HEK293 (cell line): ENCODE measurements around the gene ITGA8.

Source experiments
- CTCF ChIA-PET: fragments of 350-600 bp; formaldehyde crosslinking; extraction: SDS; loops from one replicate; lab custom pipeline; 2021; ENCODE audit warnings: antibody characterized with exemption; lab: Yijun Ruan, JAX
- POLR2A ChIA-PET: fragments of 300-600 bp; formaldehyde crosslinking; extraction: SDS; loops from one replicate; lab custom pipeline; 2020; ENCODE audit warnings: antibody characterized with exemption, inconsistent platforms; lab: Yijun Ruan, JAX
- H3K27ac ChIP-seq: fragments of 200-500 bp; sonication (Bioruptor generic); 2 replicates; pipeline ENCODE4 v1.5.1; 2014; ENCODE audit warnings: low read depth, low read length, control low read depth, inconsistent platforms; ENCODE audit errors: extremely low read depth
- H3K36me3 ChIP-seq, 2 experiments: fragments of 200-500 bp in 1 of 2; sonication (Bioruptor generic) in 1 of 2; 1 replicate in 1 of 2; 2 replicates in 1 of 2; pipeline ENCODE4 v1.5.1; 2014 to 2017; ENCODE audit warnings: inconsistent platforms in 2 of 2, low read length in 2 of 2; ENCODE audit not compliant: control insufficient read depth in 2 of 2, insufficient read depth in 1 of 2
- H3K4me1 ChIP-seq: fragments of 200-500 bp; sonication (Bioruptor generic); 2 replicates; pipeline ENCODE4 v1.5.1; 2014; ENCODE audit warnings: mild to moderate bottlenecking, low read length, inconsistent platforms; ENCODE audit not compliant: control insufficient read depth, insufficient read depth
- H3K4me3 ChIP-seq: 2 replicates; pipeline ENCODE4 v1.5.1; 2011; ENCODE audit warnings: low read depth, mild to moderate bottlenecking, control low read depth, low read length, moderate library complexity
- H3K9me3 ChIP-seq: fragments of 200-500 bp; sonication (Bioruptor generic); 2 replicates; pipeline ENCODE4 v1.5.1; 2014; ENCODE audit warnings: low read depth, low read length, inconsistent platforms; ENCODE audit not compliant: control insufficient read depth, insufficient read depth
- FEZF1 ChIP-seq: fragments of 450-650 bp; formaldehyde crosslinking; IDR thresholded peaks from 2 replicates; pipeline ENCODE4 v1.5.1; 2016; ENCODE audit warnings: missing biosample characterization, missing genetic modification characterization
- GLI2 ChIP-seq: fragments of 450-650 bp; formaldehyde crosslinking; IDR thresholded peaks from 2 replicates; pipeline ENCODE4; 2017; ENCODE audit warnings: missing biosample characterization, missing genetic modification characterization, low read depth, borderline replicate concordance
- GLIS1 ChIP-seq: fragments of 450-650 bp; formaldehyde crosslinking; IDR thresholded peaks from 2 replicates; pipeline ENCODE4 v1.5.1; 2016; ENCODE audit warnings: missing biosample characterization, missing genetic modification characterization
- INSM2 ChIP-seq: fragments of 450-650 bp; formaldehyde crosslinking; IDR thresholded peaks from 2 replicates; pipeline ENCODE4 v1.5.1; 2016; ENCODE audit warnings: missing biosample characterization, missing genetic modification characterization
- MZF1 ChIP-seq: fragments of 450-650 bp; formaldehyde crosslinking; IDR thresholded peaks from 2 replicates; pipeline ENCODE4 v1.5.1; 2017; ENCODE audit warnings: missing biosample characterization, missing genetic modification characterization, borderline replicate concordance
- OSR2 ChIP-seq: fragments of 450-650 bp; formaldehyde crosslinking; IDR thresholded peaks from 2 replicates; pipeline ENCODE4 v1.5.1; 2016; ENCODE audit warnings: missing biosample characterization, missing genetic modification characterization
- SP7 ChIP-seq: fragments of 450-650 bp; formaldehyde crosslinking; IDR thresholded peaks from 2 replicates; pipeline ENCODE4 v1.5.1; 2016; ENCODE audit warnings: missing biosample characterization, missing genetic modification characterization
- TRIM28 ChIP-seq: IDR thresholded peaks from 2 replicates; pipeline ENCODE4 v1.6.1; 2011; ENCODE audit warnings: low read length, control low read depth, borderline replicate concordance
- ZBTB17 ChIP-seq: fragments of 450-650 bp; formaldehyde crosslinking; IDR thresholded peaks from 2 replicates; pipeline ENCODE4 v1.5.1; 2016; ENCODE audit warnings: missing biosample characterization, missing genetic modification characterization
- ZFP3 ChIP-seq: fragments of 450-650 bp; formaldehyde crosslinking; IDR thresholded peaks from 2 replicates; pipeline ENCODE4 v1.5.1; 2016; ENCODE audit warnings: low read depth, missing biosample characterization, missing genetic modification characterization
- ZFP69B ChIP-seq: fragments of 450-650 bp; formaldehyde crosslinking; IDR thresholded peaks from 2 replicates; pipeline ENCODE4 v1.5.1; 2016; ENCODE audit warnings: missing biosample characterization, missing genetic modification characterization
- ZNF114 ChIP-seq: fragments of 450-650 bp; formaldehyde crosslinking; IDR thresholded peaks from 2 replicates; pipeline ENCODE4 v1.5.0; 2017; ENCODE audit warnings: missing biosample characterization, missing genetic modification characterization
- ZNF174 ChIP-seq: fragments of 450-650 bp; formaldehyde crosslinking; IDR thresholded peaks from 2 replicates; pipeline ENCODE4 v1.5.0; 2017; ENCODE audit warnings: missing biosample characterization, mild to moderate bottlenecking, missing genetic modification characterization
- ZNF18 ChIP-seq: fragments of 450-650 bp; formaldehyde crosslinking; IDR thresholded peaks from 2 replicates; pipeline ENCODE4 v1.5.1; 2016; ENCODE audit warnings: missing biosample characterization, missing genetic modification characterization
- ZNF184 ChIP-seq: fragments of 450-650 bp; IDR thresholded peaks from 2 replicates; pipeline ENCODE4 v1.5.1; 2018; ENCODE audit warnings: missing biosample characterization, mild to moderate bottlenecking, missing genetic modification characterization
- ZNF488 ChIP-seq: fragments of 450-650 bp; formaldehyde crosslinking; IDR thresholded peaks from 2 replicates; pipeline ENCODE4 v1.5.1; 2016; ENCODE audit warnings: missing biosample characterization, missing genetic modification characterization
- ZNF558 ChIP-seq: fragments of 450-650 bp; formaldehyde crosslinking; IDR thresholded peaks from 2 replicates; pipeline ENCODE4 v1.5.1; 2016; ENCODE audit warnings: missing biosample characterization, missing genetic modification characterization
- ZNF580 ChIP-seq: fragments of 450-650 bp; formaldehyde crosslinking; IDR thresholded peaks from 2 replicates; pipeline ENCODE4 v1.5.1; 2016; ENCODE audit warnings: missing biosample characterization, missing genetic modification characterization
- ZNF624 ChIP-seq: fragments of 450-650 bp; formaldehyde crosslinking; IDR thresholded peaks from 2 replicates; pipeline ENCODE4 v1.5.1; 2017; ENCODE audit warnings: missing biosample characterization, missing genetic modification characterization
- ZNF747 ChIP-seq: fragments of 450-650 bp; formaldehyde crosslinking; IDR thresholded peaks from 2 replicates; pipeline ENCODE4 v1.5.1; 2016; ENCODE audit warnings: missing biosample characterization, missing genetic modification characterization
- ZNF830 ChIP-seq: fragments of 450-650 bp; IDR thresholded peaks from 2 replicates; pipeline ENCODE4 v1.5.0; 2018; ENCODE audit warnings: missing biosample characterization, missing genetic modification characterization, low read depth, mild to moderate bottlenecking, moderate library complexity
- ZSCAN30 ChIP-seq: fragments of 450-650 bp; IDR thresholded peaks from 2 replicates; pipeline ENCODE4 v1.5.1; 2018; ENCODE audit warnings: missing biosample characterization, mild to moderate bottlenecking, missing genetic modification characterization, moderate library complexity
- ZXDB ChIP-seq: fragments of 450-650 bp; formaldehyde crosslinking; IDR thresholded peaks from 2 replicates; pipeline ENCODE4 v1.5.1; 2016; ENCODE audit warnings: missing biosample characterization, missing genetic modification characterization
- TF ChIP-seq, protein P1 (sequence below): fragments of 450-650 bp; formaldehyde crosslinking; IDR thresholded peaks from 2 replicates; pipeline ENCODE4 v1.5.1; 2016; ENCODE audit warnings: missing biosample characterization, missing genetic modification characterization
- TF ChIP-seq, protein P2 (sequence below): fragments of 450-650 bp; formaldehyde crosslinking; IDR thresholded peaks from 2 replicates; pipeline ENCODE4 v1.5.1; 2016; ENCODE audit warnings: missing biosample characterization, missing genetic modification characterization
- TF ChIP-seq, protein P3 (sequence below): fragments of 450-650 bp; formaldehyde crosslinking; IDR thresholded peaks from 2 replicates; pipeline ENCODE4 v1.5.1; 2017; ENCODE audit warnings: missing biosample characterization, missing genetic modification characterization

Gene ITGA8

DNA sequence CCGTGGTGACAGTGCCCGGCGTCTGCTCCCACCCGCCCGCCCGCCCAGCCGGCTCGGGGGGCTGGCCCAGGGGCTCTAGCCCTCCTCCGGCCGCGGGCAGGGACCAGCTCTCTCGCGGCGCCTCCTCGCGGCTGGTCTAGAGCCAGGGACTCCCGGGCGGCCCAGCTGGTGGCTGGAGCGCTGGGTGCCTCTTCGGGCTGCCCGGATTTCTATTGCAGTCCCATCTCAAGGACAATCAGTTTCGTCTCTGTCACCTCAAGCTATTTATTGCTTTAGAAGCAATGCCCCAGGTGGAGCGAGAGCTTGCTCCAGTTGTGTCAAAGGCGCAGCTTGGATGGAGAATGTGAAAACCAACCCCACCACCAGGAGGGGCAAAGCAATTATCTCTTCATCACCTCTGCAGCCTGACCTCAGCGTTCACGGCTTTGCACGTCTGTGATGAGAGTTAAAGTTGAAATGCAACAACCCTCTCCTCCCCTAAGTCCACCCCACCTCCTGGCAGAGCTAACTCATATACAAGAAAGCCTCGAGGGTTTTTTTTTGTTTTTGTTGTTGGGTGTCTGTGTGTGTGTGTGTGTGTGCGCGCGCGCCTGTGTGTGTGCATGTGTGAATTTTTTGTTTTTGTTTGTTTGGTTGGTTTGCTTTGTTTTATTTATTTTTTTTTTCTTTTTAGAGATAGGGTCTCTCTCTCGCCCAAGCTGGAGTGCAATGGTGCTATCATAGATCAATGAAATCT is at the start of gene ITGA8:
Gene ITGA8, minus strand, starts transcription at position 24 of the 736 bp plus-strand sequence. CDS start 151 bp downstream, outside the sequence.
- Histone ChIP-seq H3K9me3 (no peaks in the 10 kb centered on the region), H3K4me3 (peak within 1 kb of the TSS; percentile 47), H3K36me3 (no peaks in the 10 kb centered on the region), H3K4me1 (peaks cover 19% of the 10 kb centered on the region), H3K27ac (peak within 1 kb of the TSS; percentile 79; the same call in 1 of the 2 replicates)
- ChIA-PET POLR2A (interaction anchor here (0.7 kb wide), 1 partner anchor 136 kb away, joined by 3 read pairs; no protein-coding TSS in a partner anchor), CTCF (interaction anchor here (0.5 to 13.2 kb wide), 35 partner anchors 8 to 929 kb away, joined by 3 to 178 read pairs (median 4); no protein-coding TSS in a partner anchor)
- TF ChIP-seq INSM2 (tag by site-specific recombination) (no peak), GLI2 (no peak), ZNF488 (tag by site-specific recombination) (no peak), ZNF18 (tag by site-specific recombination) (peak; percentile 57; the same call in 1 of the 2 replicates), OSR2 (tag by site-specific recombination) (no peak), SP7 (0 out of 2 replicates have a peak, but pooled peaks have one; percentile 19), ZNF624 (no peak), MZF1 (tag by site-specific recombination) (no peak), ZBTB17 (tag by site-specific recombination) (peak; percentile 78), ZFP69B (tag by site-specific recombination) (no peak), ZNF114 (tag by site-specific recombination) (no peak), ZFP3 (tag by site-specific recombination) (no peak), ZNF174 (no peak), ZNF184 (tag by site-specific recombination) (no peak), FEZF1 (no peak), TRIM28 (0 out of 2 replicates have a peak, but pooled peaks have one; percentile 32), ZNF558 (tag by site-specific recombination) (no peak), ZXDB (peak; percentile 23; the same call in 1 of the 2 replicates), GLIS1 (tag by site-specific recombination) (peak; percentile 69), ZNF747 (tag by site-specific recombination) (no peak), ZNF580 (tag by site-specific recombination) (no peak; the same call in 1 of the 2 replicates), ZNF830 (tag by site-specific recombination) (no peak), ZSCAN30 (peak; percentile 35; the same call in 1 of the 2 replicates)
- TF ChIP-seq, protein P1, sequence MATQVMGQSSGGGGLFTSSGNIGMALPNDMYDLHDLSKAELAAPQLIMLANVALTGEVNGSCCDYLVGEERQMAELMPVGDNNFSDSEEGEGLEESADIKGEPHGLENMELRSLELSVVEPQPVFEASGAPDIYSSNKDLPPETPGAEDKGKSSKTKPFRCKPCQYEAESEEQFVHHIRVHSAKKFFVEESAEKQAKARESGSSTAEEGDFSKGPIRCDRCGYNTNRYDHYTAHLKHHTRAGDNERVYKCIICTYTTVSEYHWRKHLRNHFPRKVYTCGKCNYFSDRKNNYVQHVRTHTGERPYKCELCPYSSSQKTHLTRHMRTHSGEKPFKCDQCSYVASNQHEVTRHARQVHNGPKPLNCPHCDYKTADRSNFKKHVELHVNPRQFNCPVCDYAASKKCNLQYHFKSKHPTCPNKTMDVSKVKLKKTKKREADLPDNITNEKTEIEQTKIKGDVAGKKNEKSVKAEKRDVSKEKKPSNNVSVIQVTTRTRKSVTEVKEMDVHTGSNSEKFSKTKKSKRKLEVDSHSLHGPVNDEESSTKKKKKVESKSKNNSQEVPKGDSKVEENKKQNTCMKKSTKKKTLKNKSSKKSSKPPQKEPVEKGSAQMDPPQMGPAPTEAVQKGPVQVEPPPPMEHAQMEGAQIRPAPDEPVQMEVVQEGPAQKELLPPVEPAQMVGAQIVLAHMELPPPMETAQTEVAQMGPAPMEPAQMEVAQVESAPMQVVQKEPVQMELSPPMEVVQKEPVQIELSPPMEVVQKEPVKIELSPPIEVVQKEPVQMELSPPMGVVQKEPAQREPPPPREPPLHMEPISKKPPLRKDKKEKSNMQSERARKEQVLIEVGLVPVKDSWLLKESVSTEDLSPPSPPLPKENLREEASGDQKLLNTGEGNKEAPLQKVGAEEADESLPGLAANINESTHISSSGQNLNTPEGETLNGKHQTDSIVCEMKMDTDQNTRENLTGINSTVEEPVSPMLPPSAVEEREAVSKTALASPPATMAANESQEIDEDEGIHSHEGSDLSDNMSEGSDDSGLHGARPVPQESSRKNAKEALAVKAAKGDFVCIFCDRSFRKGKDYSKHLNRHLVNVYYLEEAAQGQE (tag by site-specific recombination), result no peak
- TF ChIP-seq, protein P2, sequence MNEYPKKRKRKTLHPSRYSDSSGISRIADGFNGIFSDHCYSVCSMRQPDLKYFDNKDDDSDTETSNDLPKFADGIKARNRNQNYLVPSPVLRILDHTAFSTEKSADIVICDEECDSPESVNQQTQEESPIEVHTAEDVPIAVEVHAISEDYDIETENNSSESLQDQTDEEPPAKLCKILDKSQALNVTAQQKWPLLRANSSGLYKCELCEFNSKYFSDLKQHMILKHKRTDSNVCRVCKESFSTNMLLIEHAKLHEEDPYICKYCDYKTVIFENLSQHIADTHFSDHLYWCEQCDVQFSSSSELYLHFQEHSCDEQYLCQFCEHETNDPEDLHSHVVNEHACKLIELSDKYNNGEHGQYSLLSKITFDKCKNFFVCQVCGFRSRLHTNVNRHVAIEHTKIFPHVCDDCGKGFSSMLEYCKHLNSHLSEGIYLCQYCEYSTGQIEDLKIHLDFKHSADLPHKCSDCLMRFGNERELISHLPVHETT (tag by site-specific recombination), result peak; percentile 26; the same call in 1 of the 2 replicates
- TF ChIP-seq, protein P3, sequence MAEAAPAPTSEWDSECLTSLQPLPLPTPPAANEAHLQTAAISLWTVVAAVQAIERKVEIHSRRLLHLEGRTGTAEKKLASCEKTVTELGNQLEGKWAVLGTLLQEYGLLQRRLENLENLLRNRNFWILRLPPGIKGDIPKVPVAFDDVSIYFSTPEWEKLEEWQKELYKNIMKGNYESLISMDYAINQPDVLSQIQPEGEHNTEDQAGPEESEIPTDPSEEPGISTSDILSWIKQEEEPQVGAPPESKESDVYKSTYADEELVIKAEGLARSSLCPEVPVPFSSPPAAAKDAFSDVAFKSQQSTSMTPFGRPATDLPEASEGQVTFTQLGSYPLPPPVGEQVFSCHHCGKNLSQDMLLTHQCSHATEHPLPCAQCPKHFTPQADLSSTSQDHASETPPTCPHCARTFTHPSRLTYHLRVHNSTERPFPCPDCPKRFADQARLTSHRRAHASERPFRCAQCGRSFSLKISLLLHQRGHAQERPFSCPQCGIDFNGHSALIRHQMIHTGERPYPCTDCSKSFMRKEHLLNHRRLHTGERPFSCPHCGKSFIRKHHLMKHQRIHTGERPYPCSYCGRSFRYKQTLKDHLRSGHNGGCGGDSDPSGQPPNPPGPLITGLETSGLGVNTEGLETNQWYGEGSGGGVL (tag by site-specific recombination), result 0 out of 2 replicates have a peak, but pooled peaks have one; percentile 40
